Measurements from ENCODE around the gene CEL. TPM values are rescaled to one million over a fixed set of nuclear protein-coding genes. Genes with fewer than 3 reads are reported as not detected.

Gene CEL
- total RNA-seq, 1 donor from 2014 or later, result 0.74 TPM

DNA sequence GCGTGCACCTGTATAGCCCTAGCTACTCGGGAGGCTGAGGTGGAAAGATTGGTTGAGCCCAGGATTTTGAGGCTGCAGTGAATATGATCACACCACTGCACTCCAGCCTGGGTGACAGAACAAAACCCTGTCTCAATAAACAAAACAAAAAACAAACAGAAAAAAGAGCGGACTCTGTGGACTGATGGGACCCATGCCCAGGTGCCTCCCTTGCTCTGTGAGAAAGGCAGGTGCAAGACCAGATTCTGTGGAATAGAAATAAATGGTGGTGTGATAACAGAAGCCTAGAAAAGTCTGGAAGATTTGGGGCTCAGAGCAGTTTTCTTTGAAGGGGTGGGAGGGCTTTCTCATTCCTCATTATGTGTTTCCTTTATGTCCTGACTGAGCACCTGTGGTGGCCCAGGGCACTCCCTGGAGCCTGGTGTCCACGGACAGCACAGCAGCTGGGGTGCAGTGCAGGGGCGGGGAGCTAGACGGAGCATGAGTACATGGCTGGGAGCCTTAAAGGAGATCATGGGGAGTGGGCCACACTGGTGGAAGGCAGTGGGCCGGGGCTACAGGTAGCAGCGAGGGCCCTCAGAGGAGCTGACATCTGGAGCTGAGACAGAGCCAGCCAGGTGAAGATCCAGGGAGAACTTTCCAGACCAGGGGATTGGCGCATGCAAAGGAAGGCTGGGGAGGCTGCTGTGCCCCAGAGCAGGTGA lies 15.4 kb upstream of the CEL start:
- no peaks in the 10 kb centered on the region for H3K4me1 ChIP-seq
- peaks cover 0 to 83% of the 10 kb centered on the region in 2 donors for H3K36me3 ChIP-seq
- H3K27ac ChIP-seq, result no peak overlapping the region
- intact Hi-C loops (cut with DNase I), result no loop called here
- H3K27me3 ChIP-seq, result no peaks in the 10 kb centered on the region
- H3K4me3 ChIP-seq, result no peak overlapping the region
- TF ChIP-seq POLR2AphosphoS5 (IDR thresholded peaks at IDR 0.05; ENCODE audit: insufficient read depth in 1 of 2, low read depth in 1 of 2), result no peak
- no peak for TF ChIP-seq POLR2A (IDR thresholded peaks at IDR 0.05)
- TF ChIP-seq, protein P1, sequence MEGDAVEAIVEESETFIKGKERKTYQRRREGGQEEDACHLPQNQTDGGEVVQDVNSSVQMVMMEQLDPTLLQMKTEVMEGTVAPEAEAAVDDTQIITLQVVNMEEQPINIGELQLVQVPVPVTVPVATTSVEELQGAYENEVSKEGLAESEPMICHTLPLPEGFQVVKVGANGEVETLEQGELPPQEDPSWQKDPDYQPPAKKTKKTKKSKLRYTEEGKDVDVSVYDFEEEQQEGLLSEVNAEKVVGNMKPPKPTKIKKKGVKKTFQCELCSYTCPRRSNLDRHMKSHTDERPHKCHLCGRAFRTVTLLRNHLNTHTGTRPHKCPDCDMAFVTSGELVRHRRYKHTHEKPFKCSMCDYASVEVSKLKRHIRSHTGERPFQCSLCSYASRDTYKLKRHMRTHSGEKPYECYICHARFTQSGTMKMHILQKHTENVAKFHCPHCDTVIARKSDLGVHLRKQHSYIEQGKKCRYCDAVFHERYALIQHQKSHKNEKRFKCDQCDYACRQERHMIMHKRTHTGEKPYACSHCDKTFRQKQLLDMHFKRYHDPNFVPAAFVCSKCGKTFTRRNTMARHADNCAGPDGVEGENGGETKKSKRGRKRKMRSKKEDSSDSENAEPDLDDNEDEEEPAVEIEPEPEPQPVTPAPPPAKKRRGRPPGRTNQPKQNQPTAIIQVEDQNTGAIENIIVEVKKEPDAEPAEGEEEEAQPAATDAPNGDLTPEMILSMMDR (IDR thresholded peaks at IDR 0.05), result no peak
- H3K9me3 ChIP-seq, result no peaks in the 10 kb centered on the region
- DNase-seq (ENCODE audit: extremely low spot score in 2 of 2), result no peak

DNA sequence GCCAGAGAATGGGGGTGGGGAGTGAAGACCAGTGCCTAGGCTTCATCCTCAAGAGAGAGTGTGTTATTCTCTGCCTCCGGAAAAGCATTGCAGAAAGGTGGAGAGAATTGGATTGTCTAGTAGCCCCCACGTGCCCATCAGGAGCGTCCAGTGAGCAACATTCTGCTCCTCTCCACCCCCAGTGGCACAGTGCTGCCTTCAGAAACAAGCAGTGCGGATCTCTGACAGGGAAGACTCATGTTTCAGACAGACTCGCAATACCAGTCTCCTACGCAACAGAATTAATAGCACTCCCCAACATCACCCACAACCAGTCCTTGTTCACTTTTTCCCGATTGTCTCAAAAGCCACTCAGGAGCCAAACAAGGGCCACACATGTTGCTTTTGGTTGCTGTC lies 14.9 kb upstream of the CEL start:
- Histone ChIP-seq H3K27ac (no peak overlapping the region), H3K36me3 (peaks cover 0 to 85% of the 10 kb centered on the region in 2 donors), H3K4me3 (no peak overlapping the region), H3K27me3 (no peaks in the 10 kb centered on the region), H3K4me1 (no peaks in the 10 kb centered on the region), H3K9me3 (no peaks in the 10 kb centered on the region)
- DNase-seq (ENCODE audit: extremely low spot score in 2 of 2), result no peak
- intact Hi-C loops (cut with DNase I), result no loop called here
- TF ChIP-seq, protein P1 (IDR thresholded peaks at IDR 0.05), result no peak
- TF ChIP-seq POLR2A (IDR thresholded peaks at IDR 0.05) (no peak), POLR2AphosphoS5 (IDR thresholded peaks at IDR 0.05; ENCODE audit: insufficient read depth in 1 of 2, low read depth in 1 of 2) (no peak)

DNA sequence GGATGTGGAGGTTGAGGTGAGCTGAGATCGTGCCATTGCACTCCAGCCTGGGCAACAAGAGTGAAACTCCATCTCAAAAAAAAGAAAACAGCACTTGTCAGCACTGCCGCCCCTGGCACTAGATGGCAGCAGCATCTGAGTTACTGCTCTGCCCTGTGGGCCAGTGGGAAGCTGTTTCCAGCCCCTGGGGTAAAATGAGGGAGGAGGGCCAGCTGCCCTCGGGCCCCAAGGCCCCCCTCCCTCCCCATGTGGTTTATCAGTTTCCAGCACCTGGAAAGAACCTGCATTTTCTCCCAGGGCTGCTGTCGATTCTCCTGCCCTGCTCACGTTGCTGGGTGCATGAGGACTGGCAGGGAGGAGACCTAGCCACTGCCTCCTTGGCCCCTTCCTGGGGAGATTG lies 13.2 kb upstream of the CEL start:
- peaks cover 0 to 84% of the 10 kb centered on the region in 2 donors for H3K36me3 ChIP-seq
- no peak for DNase-seq (ENCODE audit: extremely low spot score in 2 of 2)
- H3K4me3 ChIP-seq, result no peak overlapping the region
- intact Hi-C loops (cut with DNase I), result no loop called here
- H3K27me3 ChIP-seq, result no peaks in the 10 kb centered on the region
- H3K9me3 ChIP-seq, result no peaks in the 10 kb centered on the region
- no peak overlapping the region for H3K27ac ChIP-seq
- no peak for TF ChIP-seq POLR2AphosphoS5 (IDR thresholded peaks at IDR 0.05; ENCODE audit: insufficient read depth in 1 of 2, low read depth in 1 of 2)
- TF ChIP-seq, protein P1 (IDR thresholded peaks at IDR 0.05), result no peak
- no peak for TF ChIP-seq POLR2A (IDR thresholded peaks at IDR 0.05)
- H3K4me1 ChIP-seq, result no peaks in the 10 kb centered on the region

DNA sequence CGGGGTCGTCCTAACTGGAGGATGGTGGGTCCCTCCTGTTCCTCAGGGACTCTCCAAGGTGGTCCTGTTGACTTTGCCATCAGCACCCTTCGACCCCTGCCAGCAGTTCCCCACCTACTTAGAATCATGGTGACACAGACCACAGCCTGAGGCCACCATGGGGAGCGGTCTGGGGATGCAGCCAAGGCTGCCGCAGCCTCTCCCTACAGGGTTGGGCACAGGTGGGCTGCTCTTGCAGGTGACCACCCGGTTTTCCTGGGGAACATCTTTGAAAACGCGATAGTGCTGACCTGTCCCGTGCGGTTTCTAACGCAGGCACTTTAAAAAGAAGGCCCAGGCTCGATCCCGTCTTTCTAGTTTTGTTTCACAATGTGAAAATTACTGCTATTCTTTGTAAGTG lies 12.7 kb upstream of the CEL start:
- H3K27ac ChIP-seq, result no peak overlapping the region
- no peaks in the 10 kb centered on the region for H3K27me3 ChIP-seq
- DNase-seq (ENCODE audit: extremely low spot score in 2 of 2), result no peak
- H3K9me3 ChIP-seq, result no peaks in the 10 kb centered on the region
- TF ChIP-seq POLR2A (IDR thresholded peaks at IDR 0.05) (no peak), POLR2AphosphoS5 (IDR thresholded peaks at IDR 0.05; ENCODE audit: insufficient read depth in 1 of 2, low read depth in 1 of 2) (no peak)
- TF ChIP-seq, protein P1 (IDR thresholded peaks at IDR 0.05), result no peak
- peaks cover 0 to 84% of the 10 kb centered on the region in 2 donors for H3K36me3 ChIP-seq
- intact Hi-C loops (cut with DNase I), result no loop called here
- H3K4me1 ChIP-seq, result no peaks in the 10 kb centered on the region
- H3K4me3 ChIP-seq, result no peak overlapping the region

DNA sequence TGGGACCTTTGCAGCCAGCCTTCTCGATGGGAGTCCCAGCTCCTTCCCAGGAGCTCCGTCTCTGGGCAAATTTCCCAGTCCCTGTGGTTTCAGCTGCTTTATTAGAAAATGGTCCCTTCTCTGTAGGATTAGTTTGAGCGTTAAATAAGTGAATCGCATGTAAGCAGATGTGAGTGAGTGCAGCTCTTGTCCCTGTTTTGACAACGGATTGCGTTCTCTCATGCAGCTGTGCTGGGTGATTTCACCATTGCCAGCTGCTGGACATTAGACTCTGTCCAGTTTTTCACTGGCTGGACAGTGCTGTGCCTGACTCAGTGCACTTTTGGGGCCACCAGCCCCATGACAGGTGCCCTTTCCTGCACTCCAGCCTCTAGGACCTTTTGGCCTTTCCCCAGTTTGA lies 11.6 kb upstream of the CEL start:
- DNase-seq (ENCODE audit: extremely low spot score in 2 of 2), result no peak
- no peak overlapping the region for H3K4me3 ChIP-seq
- no peak for TF ChIP-seq POLR2AphosphoS5 (IDR thresholded peaks at IDR 0.05; ENCODE audit: insufficient read depth in 1 of 2, low read depth in 1 of 2)
- H3K36me3 ChIP-seq, result peaks cover 0 to 85% of the 10 kb centered on the region in 2 donors
- H3K27me3 ChIP-seq, result no peaks in the 10 kb centered on the region
- intact Hi-C loops (cut with DNase I), result no loop called here
- no peaks in the 10 kb centered on the region for H3K9me3 ChIP-seq
- no peaks in the 10 kb centered on the region for H3K4me1 ChIP-seq
- H3K27ac ChIP-seq, result no peak overlapping the region
